Measurements from ENCODE around the gene HMHB1. TPM values are rescaled to one million over a fixed set of nuclear protein-coding genes. Genes with fewer than 3 reads are reported as not detected.

Gene HMHB1
- total RNA-seq, 6 donors from 2014 or later, result not detected

DNA sequence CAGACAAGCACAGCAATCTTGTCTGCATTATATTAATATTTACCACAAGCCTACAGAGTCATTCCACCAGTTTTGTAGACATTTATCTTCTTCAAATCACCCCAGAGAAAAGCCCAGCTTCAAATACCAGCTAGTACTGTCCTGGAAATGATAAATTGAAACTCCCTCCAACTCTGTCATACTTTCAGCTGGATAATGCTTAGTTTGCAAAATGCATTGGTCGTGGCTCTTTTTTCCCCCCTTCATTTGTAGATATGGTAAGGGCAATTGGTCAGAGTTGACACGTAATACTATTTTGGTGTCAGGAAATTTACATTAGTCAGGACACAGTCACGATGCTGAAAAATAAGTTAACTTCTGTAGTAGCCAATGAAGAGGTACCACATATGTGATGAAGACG lies 21.2 kb downstream of the HMHB1 start:
- Histone ChIP-seq H3K36me3 (no peaks in the 10 kb centered on the region), H3K9me3 (no peaks in the 10 kb centered on the region), H3K4me3 (no peak overlapping the region), H3K4me1 (no peaks in the 10 kb centered on the region), H3K27me3 (no peaks in the 10 kb centered on the region), H3K27ac (no peak overlapping the region)
- DNase-seq, result no peak
- 84 to 85% methylated on average over 4 of the region's 4 CpGs for WGBS, 2 donors
- no peak for TF ChIP-seq POLR2A (IDR thresholded peaks at IDR 0.05)
- TF ChIP-seq EP300 (IDR thresholded peaks at IDR 0.05), result no peak
- TF ChIP-seq POLR2AphosphoS5 (IDR thresholded peaks at IDR 0.05), result no peak
- TF ChIP-seq, protein P1, sequence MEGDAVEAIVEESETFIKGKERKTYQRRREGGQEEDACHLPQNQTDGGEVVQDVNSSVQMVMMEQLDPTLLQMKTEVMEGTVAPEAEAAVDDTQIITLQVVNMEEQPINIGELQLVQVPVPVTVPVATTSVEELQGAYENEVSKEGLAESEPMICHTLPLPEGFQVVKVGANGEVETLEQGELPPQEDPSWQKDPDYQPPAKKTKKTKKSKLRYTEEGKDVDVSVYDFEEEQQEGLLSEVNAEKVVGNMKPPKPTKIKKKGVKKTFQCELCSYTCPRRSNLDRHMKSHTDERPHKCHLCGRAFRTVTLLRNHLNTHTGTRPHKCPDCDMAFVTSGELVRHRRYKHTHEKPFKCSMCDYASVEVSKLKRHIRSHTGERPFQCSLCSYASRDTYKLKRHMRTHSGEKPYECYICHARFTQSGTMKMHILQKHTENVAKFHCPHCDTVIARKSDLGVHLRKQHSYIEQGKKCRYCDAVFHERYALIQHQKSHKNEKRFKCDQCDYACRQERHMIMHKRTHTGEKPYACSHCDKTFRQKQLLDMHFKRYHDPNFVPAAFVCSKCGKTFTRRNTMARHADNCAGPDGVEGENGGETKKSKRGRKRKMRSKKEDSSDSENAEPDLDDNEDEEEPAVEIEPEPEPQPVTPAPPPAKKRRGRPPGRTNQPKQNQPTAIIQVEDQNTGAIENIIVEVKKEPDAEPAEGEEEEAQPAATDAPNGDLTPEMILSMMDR (IDR thresholded peaks at IDR 0.05), result no peak
- ATAC-seq (ENCODE audit: low FRiP score in 2 of 2), result no peak

GRCh38 chr5:143835251-143835650 lies 23.3 kb downstream of the HMHB1 start:
- ATAC-seq (ENCODE audit: low FRiP score in 2 of 2) (no peak), DNase-seq (no peak)
- WGBS, 2 donors, result 87 to 99% methylated on average over 3 of the region's 3 CpGs
- TF ChIP-seq POLR2AphosphoS5 (IDR thresholded peaks at IDR 0.05) (no peak), POLR2A (IDR thresholded peaks at IDR 0.05) (no peak), EP300 (IDR thresholded peaks at IDR 0.05) (no peak)
- TF ChIP-seq, protein P1 (IDR thresholded peaks at IDR 0.05), result no peak
- no peak overlapping the region for H3K4me3 ChIP-seq
- H3K4me1 ChIP-seq, result no peaks in the 10 kb centered on the region
- H3K27me3 ChIP-seq, result no peaks in the 10 kb centered on the region
- no peaks in the 10 kb centered on the region for H3K9me3 ChIP-seq
- no peak overlapping the region for H3K27ac ChIP-seq
- H3K36me3 ChIP-seq, result no peaks in the 10 kb centered on the region

GRCh38 chr5:143836161-143836725 lies 24.3 kb downstream of the HMHB1 start:
- TF ChIP-seq, protein P1 (IDR thresholded peaks at IDR 0.05), result no peak
- TF ChIP-seq EP300 (IDR thresholded peaks at IDR 0.05) (no peak), POLR2A (IDR thresholded peaks at IDR 0.05) (no peak), POLR2AphosphoS5 (IDR thresholded peaks at IDR 0.05) (no peak)
- Histone ChIP-seq H3K4me1 (no peaks in the 10 kb centered on the region), H3K4me3 (no peak overlapping the region), H3K36me3 (no peaks in the 10 kb centered on the region), H3K9me3 (no peaks in the 10 kb centered on the region), H3K27me3 (no peaks in the 10 kb centered on the region), H3K27ac (no peak overlapping the region)
- ATAC-seq (ENCODE audit: low FRiP score in 2 of 2) (no peak), DNase-seq (no peak)
- 77 to 97% methylated on average over 2 of the region's 2 CpGs for WGBS, 2 donors

DNA sequence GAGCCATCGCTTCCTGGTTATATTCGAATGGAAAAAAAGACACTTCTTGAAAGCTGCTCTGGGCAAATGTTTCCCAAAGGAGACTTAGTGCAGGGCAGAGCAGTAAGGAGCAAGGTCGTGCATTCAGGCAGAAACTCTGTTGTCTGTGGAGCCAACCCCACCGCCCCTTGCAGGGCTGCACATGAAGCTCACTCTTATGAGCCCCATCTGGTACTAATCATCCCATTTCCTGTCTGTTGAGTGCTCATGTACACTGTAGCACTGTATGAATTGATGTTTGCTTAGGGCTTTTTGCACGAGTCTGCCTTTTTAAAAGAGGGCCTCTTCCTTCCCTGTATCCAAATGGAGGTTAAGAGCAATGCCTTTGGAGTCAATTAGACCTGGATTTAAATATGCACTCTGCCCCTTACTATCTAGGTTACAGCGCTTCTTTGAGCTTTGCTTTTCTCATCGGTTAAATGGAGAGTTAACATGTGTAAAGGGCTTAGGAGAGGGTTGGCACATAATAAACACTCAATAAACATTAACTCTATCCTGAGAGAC lies 25.4 kb downstream of the HMHB1 start:
- DNase-seq, result no peak
- 69 to 79% methylated on average over 7 of the region's 7 CpGs for WGBS, 2 donors
- Histone ChIP-seq H3K9me3 (no peaks in the 10 kb centered on the region), H3K36me3 (no peaks in the 10 kb centered on the region), H3K4me1 (no peaks in the 10 kb centered on the region), H3K27me3 (no peaks in the 10 kb centered on the region), H3K4me3 (no peak overlapping the region), H3K27ac (no peak overlapping the region)
- ATAC-seq (ENCODE audit: low FRiP score in 2 of 2), result peak in 1 of 2 donors; percentile 53
- TF ChIP-seq EP300 (IDR thresholded peaks at IDR 0.05) (no peak), POLR2A (IDR thresholded peaks at IDR 0.05) (no peak)

DNA sequence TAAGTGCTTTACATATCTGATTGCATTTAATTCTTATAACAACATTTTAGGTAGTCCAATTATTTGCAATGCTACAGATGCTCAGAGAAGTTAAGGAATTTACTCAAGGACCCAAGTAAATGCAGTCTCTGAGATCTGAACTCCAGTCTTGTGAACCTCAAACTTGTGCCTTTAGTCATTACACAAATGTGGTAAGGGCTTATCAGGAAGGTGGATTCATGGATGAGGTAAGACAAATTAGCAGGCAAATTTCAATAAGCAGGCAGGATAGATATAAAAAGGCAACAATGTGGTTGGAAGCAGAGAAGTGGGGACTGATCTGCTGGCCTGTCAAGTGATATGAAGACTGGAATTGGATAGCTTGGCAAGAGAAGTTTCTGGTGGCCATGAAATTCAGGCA lies 29.5 kb downstream of the HMHB1 start:
- no peak overlapping the region for H3K27ac ChIP-seq
- TF ChIP-seq EP300 (IDR thresholded peaks at IDR 0.05) (no peak), POLR2A (IDR thresholded peaks at IDR 0.05) (no peak), POLR2AphosphoS5 (IDR thresholded peaks at IDR 0.05) (no peak)
- TF ChIP-seq, protein P1 (IDR thresholded peaks at IDR 0.05), result no peak
- no peaks in the 10 kb centered on the region for H3K4me1 ChIP-seq
- H3K36me3 ChIP-seq, result no peaks in the 10 kb centered on the region
- no peaks in the 10 kb centered on the region for H3K27me3 ChIP-seq
- DNase-seq (no peak), ATAC-seq (ENCODE audit: low FRiP score in 2 of 2) (no peak)
- no peak overlapping the region for H3K4me3 ChIP-seq
- H3K9me3 ChIP-seq, result no peaks in the 10 kb centered on the region

Data from upper lobe of left lung (tissue), 6 donors.